ENCODE data around the gene MYOF.
"Not testable (repeated sequence)": the region's sequence is repeated elsewhere in the genome, so short reads cannot be mapped to it uniquely, and the experiment has no call there.

The MYOF gene

DNA sequence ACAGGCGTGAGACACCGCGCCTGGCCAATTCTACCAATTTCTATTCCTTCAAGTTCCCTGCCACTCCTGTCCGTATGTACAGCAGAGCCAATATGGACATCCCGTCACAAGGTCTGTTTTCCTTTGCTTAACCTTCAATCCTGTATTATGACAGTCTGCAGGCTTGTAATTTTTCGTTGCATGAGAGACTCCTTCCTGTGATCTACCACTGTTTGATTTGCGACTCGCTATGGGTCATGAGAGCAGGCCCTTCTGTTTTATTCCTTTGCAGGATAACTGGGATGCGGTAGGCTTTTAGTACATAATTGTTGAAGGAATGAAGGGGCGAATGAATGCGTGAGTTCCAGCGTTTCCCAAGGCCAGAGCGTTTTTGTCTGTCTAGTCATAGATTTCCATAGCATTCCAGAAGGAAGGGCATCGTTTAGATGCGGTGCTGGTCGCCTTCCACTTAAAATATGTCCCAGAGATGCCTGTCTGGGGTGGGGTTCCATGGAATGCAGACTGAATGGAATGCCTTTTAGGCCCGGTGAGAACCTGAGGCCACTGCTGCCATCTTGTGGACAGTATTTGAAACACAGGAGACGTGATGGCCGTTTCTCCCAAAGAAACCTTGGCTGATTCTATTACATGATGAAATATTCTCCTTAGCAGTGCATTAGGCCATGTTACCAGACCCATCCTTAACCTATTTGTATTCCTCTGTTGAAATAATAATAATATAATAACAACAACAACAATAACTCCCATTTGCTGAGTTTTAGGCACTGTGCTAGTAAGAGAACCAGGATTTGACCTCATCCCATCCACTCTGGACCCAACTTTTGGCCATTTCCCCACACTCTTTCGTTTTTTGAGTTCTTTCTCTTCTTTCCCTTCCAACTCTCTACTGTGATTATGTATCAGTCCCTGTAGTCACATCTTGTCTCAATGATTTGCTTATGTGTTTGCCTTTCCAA is 193.2 kb downstream of the MYOF start:
- DNase-seq: peak; percentile 48 to 90

GRCh38 chr10:93287775-93288174 is 194.4 kb downstream of the MYOF start:
- DNase-seq: no peak

DNA sequence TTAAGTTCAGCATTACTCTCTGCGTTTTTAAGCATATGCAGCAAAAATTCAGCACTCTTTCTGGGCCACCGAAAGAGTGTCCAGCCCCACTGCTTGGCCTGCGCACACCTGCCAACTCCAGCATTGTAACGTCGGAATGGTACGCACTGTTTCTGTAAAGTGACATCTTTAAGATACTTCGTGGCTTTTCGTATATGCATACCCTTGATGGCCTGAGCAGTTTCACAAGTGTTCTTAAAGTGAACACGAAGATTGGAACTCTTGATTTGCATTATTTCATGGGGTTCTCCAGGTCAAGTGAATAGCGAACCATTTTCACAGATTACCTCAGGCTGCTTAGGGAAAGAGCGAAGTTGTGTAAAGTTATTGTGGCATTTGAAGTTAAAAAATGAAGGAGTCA is 197.9 kb downstream of the MYOF start:
- not testable (repeated sequence) for DNase-seq

DNA sequence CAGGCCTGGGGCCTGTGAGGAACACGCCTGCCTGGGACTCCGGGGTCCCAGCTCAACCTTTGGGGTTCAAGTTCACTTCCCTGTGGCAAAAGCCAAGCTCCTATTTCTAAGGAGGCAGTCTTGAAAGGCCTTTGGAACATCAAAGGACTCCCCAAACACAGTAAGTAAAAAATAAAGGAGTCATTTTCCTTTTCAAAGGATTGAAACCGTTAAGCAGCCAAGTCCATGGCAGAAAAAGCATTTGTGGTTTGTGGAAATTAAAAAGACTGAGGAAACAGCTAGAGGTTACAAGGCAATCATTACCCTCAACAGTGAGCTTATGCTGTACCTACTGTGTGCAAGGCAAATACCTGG is 200.8 kb downstream of the MYOF start:
- no peak for DNase-seq

DNA sequence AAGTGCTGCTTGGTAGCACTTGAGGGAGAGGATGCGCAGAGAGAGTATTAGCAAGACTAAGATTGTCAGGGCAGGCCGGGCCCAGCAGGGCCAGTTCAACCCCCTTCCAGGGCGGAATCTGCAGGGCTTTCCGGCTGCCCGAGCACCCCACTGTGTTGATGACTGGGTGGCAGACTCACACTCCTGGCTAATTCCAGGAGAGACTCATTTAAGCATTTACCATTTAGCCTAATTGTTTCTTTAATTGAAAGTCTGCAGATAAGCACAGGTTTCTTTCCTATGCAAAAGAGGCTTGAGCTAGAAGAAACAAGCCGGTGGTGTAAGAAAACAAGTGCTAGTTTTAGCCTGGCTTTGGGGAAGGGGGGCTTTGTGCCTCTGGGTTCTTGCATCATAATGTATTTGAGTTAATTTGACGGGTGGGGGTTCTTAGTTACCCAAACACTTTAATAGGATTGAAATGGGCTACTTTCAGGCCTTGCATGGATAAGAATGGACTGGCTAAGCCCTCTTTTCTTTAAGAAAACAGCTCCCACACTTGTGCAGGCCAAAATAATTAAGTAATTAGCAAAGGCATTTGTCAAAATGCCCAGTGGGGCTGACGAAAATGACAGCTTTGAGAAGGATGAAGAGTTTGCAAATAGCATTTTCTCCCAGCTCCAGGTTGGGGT is 201.3 kb downstream of the MYOF start:
- no peak for DNase-seq

GRCh38 chr10:93280121-93280698 is 201.9 kb downstream of the MYOF start:
- no peak for DNase-seq

DNA sequence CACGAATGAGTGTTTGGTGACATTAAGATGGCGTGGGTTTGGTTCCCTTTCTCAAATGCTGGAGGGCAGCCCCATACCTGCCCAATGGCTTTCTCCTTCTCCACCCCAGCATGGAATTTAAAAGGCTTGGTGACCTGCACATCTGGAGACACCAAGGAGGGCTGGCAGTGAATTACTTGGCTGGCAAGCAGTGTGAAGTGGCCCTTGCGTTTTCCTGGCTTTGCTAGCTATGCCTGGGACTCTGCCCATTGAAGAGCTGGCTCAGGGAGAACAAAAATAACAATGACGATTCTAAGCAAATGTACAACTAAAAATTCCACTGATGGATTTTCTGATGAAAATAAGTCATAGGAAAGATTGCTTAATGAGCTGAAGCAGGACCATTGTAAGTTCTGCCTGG is 204.8 kb downstream of the MYOF start:
- no peak for DNase-seq

- DNase-seq: no peak
These were observed 207.7 kb downstream of the MYOF start for GRCh38 chr10:93274419-93274818.

GRCh38 chr10:93272884-93273675 is 209.1 kb downstream of the MYOF start:
- no peak for DNase-seq

GRCh38 chr10:93271347-93271746 is 210.8 kb downstream of the MYOF start:
- no peak for DNase-seq

- no peak for DNase-seq
These were observed 212.9 kb downstream of the MYOF start for GRCh38 chr10:93269281-93269680.

GRCh38 chr10:93268021-93268420 is 214.1 kb downstream of the MYOF start:
- no peak for DNase-seq

DNA sequence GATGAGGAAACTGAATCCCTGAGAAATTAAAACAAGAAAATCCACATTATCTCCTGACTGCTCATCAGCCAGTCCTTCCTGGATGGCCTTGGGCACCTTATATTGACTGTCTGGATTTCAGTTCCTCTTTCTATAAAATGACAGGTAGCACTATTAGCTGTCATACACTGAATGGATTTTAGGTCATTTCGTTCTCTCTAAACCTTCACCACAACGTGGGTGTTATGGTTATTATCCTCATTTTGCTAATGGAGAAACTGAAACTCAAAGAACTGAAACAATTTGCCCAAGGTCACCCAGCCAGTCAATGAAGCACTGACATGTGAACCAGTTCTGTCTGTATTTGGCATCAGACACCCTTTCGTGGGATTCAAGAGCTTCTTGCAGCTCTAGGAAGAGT is 214.6 kb downstream of the MYOF start:
- DNase-seq: no peak

DNA sequence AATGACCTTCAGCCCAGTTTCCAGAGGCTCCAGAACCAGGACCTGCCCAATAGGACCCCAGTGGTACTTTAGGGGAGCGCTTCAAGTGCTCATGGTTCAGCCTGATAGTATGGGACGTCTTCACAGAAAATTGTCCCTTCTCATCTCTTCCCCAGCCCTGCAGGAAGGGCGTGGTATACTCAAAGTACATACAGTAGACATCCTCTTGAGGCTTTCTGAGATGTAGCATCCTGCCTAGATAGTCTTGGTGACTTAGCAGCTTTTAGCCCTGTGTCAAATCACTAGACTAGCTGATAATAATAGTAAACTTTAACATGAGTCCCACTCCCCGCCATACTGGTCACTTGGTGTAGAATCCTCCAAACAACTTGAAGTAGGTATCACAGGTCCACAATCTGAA is 215.3 kb downstream of the MYOF start:
- DNase-seq: no peak

DNA sequence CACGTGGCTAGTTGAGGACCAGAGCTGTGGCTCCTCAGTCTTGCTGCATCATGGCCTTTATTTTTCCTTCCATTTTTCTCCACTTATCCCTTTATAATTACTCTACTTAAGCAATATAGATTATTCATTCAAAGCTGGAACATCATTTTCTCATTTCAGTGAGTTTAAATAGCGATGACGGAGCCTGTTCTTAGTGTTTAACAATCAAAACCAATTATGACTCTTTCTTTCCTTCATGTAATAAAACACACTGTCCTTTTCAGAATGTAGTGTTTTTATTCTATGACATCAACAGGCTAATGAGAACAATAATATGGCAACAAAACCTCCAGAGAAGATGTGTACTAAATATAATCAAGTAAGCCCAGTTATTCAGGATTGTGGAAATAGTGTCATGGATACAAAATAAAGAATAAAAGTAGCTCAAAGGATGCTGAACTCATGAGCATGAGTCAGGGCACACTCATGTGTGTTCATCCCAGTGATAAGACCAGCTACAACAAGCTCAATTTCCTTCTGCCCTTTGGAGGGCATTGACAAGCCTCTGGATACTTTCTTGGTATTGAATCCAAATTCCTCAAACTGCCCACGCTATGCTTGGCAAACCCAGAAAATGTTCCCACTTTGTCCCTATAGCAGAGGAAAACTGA is 220.0 kb downstream of the MYOF start:
- no peak for DNase-seq

- no peak for DNase-seq
These were observed 221.0 kb downstream of the MYOF start for GRCh38 chr10:93261089-93261488.

GRCh38 chr10:93259126-93259525 is 223.0 kb downstream of the MYOF start:
- DNase-seq: no peak

All from inflammatory macrophage treated with lipopolysaccharide for 1 hour (primary cell).